Natural killer cell (primary cell): ENCODE results near the gene RUNX2. TPM values are rescaled to one million over a fixed set of nuclear protein-coding genes. Genes with fewer than 3 reads are reported as not detected.

ENCODE experiments used
- ATAC-seq, 3 donors: fragments of 150-1000 bp in 2 of 3; fragments of 200-7000 bp in 1 of 3; cut with Tn5 transposase; 1 replicate in 1 of 3; 2 replicates in 2 of 3; pipeline ENCODE4 v1.10.0; 2021; ENCODE audit warnings: mild to moderate bottlenecking in 2 of 3, moderate library complexity in 2 of 3
- DNase-seq, 2 donors: peaks; one replicate each; pipeline versions ENCODE4 v3.0.0 to v3.0.0-alpha.2; 2013 to 2021; ENCODE audit warnings: mixed read lengths in 1 of 2
- H3K27ac ChIP-seq: one replicate; pipeline ENCODE4 v1.5.1; 2013; ENCODE audit warnings: mild to moderate bottlenecking, low read length
- H3K27me3 ChIP-seq: one replicate; pipeline ENCODE4 v1.6.1; 2013; ENCODE audit warnings: low read length; ENCODE audit not compliant: control insufficient read depth, insufficient read depth
- H3K36me3 ChIP-seq: one replicate; pipeline ENCODE4 v1.6.1; 2013; ENCODE audit warnings: low read length; ENCODE audit not compliant: control insufficient read depth, insufficient read depth
- H3K4me1 ChIP-seq: one replicate; pipeline ENCODE4 v1.6.1; 2013; ENCODE audit warnings: low read length; ENCODE audit not compliant: control insufficient read depth, insufficient read depth
- H3K4me3 ChIP-seq: one replicate; pipeline ENCODE4 v1.5.1; 2013; ENCODE audit warnings: low read length
- H3K9me3 ChIP-seq: one replicate; pipeline ENCODE4 v1.6.1; 2013; ENCODE audit warnings: low read length; ENCODE audit not compliant: control insufficient read depth, insufficient read depth
- H3K27ac Mint-ChIP-seq, 2 donors: one replicate each; pipeline ENCODE4 v1.8.0; 2022; ENCODE audit warnings: mild to moderate bottlenecking in 2 of 2, mixed read lengths in 2 of 2, moderate library complexity in 1 of 2
- H3K27me3 Mint-ChIP-seq, 2 donors: one replicate each; pipeline ENCODE4 v1.8.0; 2022; ENCODE audit warnings: low read depth in 2 of 2, mixed read lengths in 2 of 2
- H3K36me3 Mint-ChIP-seq: one replicate; pipeline ENCODE4 v1.8.0; 2022; ENCODE audit warnings: mixed read lengths
- H3K4me1 Mint-ChIP-seq, 2 donors: one replicate each; pipeline ENCODE4 v1.8.0; 2022; ENCODE audit warnings: mixed read lengths in 2 of 2
- H3K4me3 Mint-ChIP-seq: one replicate; pipeline ENCODE4 v1.8.0; 2022; ENCODE audit warnings: mild to moderate bottlenecking, moderate library complexity, mixed read lengths
- H3K9me3 Mint-ChIP-seq, 2 donors: one replicate each; pipeline ENCODE4 v1.8.0; 2022; ENCODE audit warnings: mixed read lengths in 2 of 2
- WGBS: methylation state at CpG from one replicate; pipeline ENCODE4 v1.1.7; 2013; ENCODE audit warnings: missing lambda C conversion rate; ENCODE audit not compliant: insufficient coverage; 5-methylcytosine and 5-hydroxymethylcytosine counted together
- intact Hi-C: fragments of 100-400 bp; cut with micrococcal nuclease; formaldehyde crosslinking; loops from one replicate; pipeline ENCODE4 v1.14.2; 2022
- total RNA-seq, 4 donors: library from RNA; stranded (reverse); fragments of 120-200 nt in 1 of 4; gene quantifications; one replicate each; pipeline versions ENCODE4 v1.2.3 to v1.2.4, GENCODE V29; 2013 to 2022
- TF ChIP-seq, protein P1 (sequence below): fragments of 200-600 bp; IDR thresholded peaks from one replicate; pipeline ENCODE4 v1.8.0; 2022; ENCODE audit warnings: antibody characterized with exemption

The RUNX2 gene
- total RNA-seq, 3 donors from 2014 or later (not counting 1 experiment from before 2014, with no cell fraction given): 5.0 to 19.2 (median 7.0) TPM

DNA sequence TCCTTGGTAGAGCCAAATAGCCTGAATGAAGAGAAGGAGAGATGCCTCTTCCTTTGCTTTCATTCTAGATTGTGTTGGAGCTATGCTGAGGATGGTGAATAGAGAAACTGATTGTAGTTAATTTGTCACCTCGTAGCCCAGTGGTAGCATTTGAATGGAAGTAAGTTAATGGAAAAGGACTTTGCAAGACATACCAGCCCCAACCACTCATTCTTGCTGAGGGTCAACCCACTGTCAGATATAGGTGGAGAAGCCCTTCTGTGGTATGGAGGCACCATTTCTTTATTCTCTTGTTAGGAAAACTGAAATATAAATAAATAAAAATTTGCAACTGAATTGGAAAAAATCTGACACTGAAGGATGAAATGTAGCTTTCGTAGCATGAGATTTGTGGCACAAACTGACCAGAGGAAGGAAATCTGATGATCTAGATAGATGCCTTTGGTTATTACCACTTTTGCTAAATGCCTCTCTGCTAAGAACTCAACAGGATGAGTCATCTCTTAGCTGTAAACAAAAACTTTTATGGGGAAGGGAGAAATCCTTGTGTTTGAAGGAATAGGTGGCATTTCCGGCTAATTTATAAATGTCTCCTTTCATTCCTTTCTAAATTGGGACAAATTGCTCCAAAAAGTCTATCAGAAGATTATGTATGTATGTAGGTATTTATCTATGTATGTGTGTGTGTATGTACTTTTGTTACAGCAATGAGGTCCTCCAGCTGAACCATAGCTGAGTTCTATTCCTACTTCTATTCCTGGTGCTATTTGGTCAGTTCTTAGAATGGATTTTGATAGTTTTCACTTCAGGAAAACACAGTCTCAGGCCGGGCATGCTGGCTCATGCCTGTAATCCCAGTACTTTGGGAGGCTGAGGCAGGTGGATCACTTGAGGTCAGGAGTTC lies 126.1 kb downstream of the RUNX2 start:
- H3K4me3 Mint-ChIP-seq: no peak overlapping the region
- ATAC-seq: peak; percentile 32 to 72 (median 50)
- peaks cover 5 to 12% of the 10 kb centered on the region in 2 donors for H3K4me1 Mint-ChIP-seq
- Histone ChIP-seq H3K27ac (no peak overlapping the region), H3K9me3 (no peaks in the 10 kb centered on the region), H3K36me3 (no peaks in the 10 kb centered on the region), H3K4me3 (no peak overlapping the region), H3K27me3 (no peaks in the 10 kb centered on the region), H3K4me1 (peaks cover 19% of the 10 kb centered on the region)
- H3K27ac Mint-ChIP-seq: no peak overlapping the region
- intact Hi-C loops: no loop called here
- H3K27me3 Mint-ChIP-seq: peaks cover 3 to 17% of the 10 kb centered on the region in 2 donors
- TF ChIP-seq, protein P1, sequence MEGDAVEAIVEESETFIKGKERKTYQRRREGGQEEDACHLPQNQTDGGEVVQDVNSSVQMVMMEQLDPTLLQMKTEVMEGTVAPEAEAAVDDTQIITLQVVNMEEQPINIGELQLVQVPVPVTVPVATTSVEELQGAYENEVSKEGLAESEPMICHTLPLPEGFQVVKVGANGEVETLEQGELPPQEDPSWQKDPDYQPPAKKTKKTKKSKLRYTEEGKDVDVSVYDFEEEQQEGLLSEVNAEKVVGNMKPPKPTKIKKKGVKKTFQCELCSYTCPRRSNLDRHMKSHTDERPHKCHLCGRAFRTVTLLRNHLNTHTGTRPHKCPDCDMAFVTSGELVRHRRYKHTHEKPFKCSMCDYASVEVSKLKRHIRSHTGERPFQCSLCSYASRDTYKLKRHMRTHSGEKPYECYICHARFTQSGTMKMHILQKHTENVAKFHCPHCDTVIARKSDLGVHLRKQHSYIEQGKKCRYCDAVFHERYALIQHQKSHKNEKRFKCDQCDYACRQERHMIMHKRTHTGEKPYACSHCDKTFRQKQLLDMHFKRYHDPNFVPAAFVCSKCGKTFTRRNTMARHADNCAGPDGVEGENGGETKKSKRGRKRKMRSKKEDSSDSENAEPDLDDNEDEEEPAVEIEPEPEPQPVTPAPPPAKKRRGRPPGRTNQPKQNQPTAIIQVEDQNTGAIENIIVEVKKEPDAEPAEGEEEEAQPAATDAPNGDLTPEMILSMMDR: no peak
- no peaks in the 10 kb centered on the region for H3K36me3 Mint-ChIP-seq
- H3K9me3 Mint-ChIP-seq: no peaks in the 10 kb centered on the region
- DNase-seq: no peak
- WGBS: 59% methylated on average over 2 of the region's 4 CpGs

DNA sequence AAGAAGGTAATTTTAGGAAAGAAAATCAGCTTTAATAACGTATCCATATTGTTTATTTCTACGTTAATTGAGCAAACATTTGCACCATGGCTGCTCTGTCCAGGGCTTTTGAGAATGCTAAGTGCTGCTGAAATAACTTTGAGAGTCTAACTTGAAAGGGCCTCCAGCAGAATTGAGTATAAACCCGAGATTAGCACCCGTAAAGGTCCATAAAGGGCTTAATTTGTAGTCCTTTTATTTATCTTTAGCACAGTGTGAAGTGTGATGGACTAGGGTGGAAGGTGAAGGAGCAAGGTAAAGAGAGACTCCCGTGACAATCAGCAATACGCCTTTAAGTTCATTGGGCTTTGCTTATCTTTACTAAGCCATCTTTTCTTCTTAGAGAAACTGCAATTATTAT lies 127.3 kb downstream of the RUNX2 start:
- peaks cover 3 to 17% of the 10 kb centered on the region in 2 donors for H3K27me3 Mint-ChIP-seq
- no peak for ATAC-seq
- 86% methylated on average over 4 of the region's 6 CpGs for WGBS
- no peak overlapping the region for H3K27ac Mint-ChIP-seq
- TF ChIP-seq, protein P1: no peak
- Histone ChIP-seq H3K4me3 (no peak overlapping the region), H3K4me1 (peaks cover 17% of the 10 kb centered on the region), H3K36me3 (no peaks in the 10 kb centered on the region), H3K27me3 (no peaks in the 10 kb centered on the region), H3K27ac (no peak overlapping the region), H3K9me3 (no peaks in the 10 kb centered on the region)
- no peak overlapping the region for H3K4me3 Mint-ChIP-seq
- H3K36me3 Mint-ChIP-seq: no peaks in the 10 kb centered on the region
- no peaks in the 10 kb centered on the region for H3K9me3 Mint-ChIP-seq
- intact Hi-C loops: no loop called here
- DNase-seq: no peak
- peaks cover 3 to 12% of the 10 kb centered on the region in 2 donors for H3K4me1 Mint-ChIP-seq

DNA sequence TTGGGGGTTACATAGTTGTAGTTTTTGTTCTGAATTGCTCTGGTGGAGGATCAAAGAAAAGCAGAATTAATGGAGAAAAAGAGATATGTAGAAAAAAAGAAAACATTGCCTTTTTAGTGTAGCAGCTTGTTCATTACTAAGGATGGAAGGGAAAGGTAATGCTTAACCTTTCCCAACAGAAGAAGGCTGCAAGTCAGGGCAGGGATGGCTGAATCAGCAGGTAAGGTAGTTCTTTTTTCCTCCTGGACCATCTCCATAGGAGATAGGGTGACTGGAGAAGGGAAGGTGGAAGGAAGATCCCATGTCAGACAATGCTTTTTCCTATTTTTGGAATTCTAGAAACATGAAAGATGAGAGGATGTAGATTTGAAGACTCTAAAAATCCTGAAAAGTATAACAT lies 129.0 kb downstream of the RUNX2 start:
- H3K9me3 Mint-ChIP-seq: no peaks in the 10 kb centered on the region
- ATAC-seq (no peak), DNase-seq (no peak)
- peaks cover 3 to 6% of the 10 kb centered on the region in 2 donors for H3K27me3 Mint-ChIP-seq
- peaks cover 0 to 5% of the 10 kb centered on the region in 2 donors for H3K4me1 Mint-ChIP-seq
- no peak overlapping the region for H3K4me3 Mint-ChIP-seq
- TF ChIP-seq, protein P1: no peak
- peaks cover 9% of the 10 kb centered on the region for H3K4me1 ChIP-seq
- H3K4me3 ChIP-seq: no peak overlapping the region
- intact Hi-C loops: no loop called here
- H3K27ac ChIP-seq: no peak overlapping the region
- no peaks in the 10 kb centered on the region for H3K27me3 ChIP-seq
- no peaks in the 10 kb centered on the region for H3K36me3 Mint-ChIP-seq
- H3K27ac Mint-ChIP-seq: no peak overlapping the region
- H3K9me3 ChIP-seq: no peaks in the 10 kb centered on the region
- H3K36me3 ChIP-seq: no peaks in the 10 kb centered on the region
